Islet precursor cell (in vitro differentiated cells): ENCODE data around the gene RHOF.

Experiments used
- DNase-seq: peaks from one replicate; pipeline ENCODE4 v3.0.0-alpha.2; 2018

Gene RHOF

GRCh38 chr12:121740847-121741246 is 52.6 kb downstream of the RHOF start:
- no peak for DNase-seq

DNA sequence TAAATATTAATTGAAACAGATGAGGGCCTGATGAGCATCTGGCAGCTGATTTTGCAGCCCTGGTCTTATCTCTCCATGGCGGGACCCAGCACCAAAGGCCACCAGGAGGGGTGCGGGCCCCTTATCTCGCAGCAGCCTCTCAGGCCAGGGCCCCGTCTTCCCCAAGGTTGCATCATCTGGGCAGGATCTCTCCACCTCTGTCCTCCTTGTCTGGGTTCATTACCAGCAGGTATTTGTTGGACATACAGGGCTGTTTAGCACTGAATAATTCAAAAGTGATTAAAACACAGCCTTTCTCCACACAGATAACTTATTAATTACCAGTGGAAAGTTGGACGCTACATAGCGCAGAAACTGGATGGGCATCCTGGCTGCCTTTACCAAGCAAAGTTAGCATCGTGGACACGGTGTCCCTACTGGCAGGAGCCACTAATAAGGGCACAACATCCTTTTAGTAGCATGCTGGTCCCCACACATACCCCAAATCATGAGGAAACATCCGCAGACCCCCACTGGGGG is 55.1 kb downstream of the RHOF start:
- DNase-seq, result no peak

GRCh38 chr12:121733849-121734248 is 59.6 kb downstream of the RHOF start:
- no peak for DNase-seq

DNA sequence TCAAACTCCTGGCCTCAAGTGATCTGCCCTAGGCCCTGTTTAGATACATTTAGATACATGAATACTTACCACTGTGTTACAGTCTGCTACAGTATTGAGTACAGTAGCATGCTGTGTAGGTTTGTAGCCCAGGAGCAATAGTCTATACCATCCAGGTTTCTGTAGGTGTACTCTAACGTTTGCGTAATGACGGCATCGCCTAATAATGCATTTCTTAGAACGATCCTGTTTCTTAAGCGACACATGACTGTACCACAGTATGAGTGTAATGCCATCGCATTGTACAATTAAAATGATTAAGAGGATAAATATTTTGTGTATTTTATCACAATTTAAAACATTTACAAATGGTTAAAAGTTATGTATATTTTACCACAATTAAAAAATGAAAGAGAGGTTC is 62.0 kb downstream of the RHOF start:
- DNase-seq, result no peak

- DNase-seq, result no peak
Measured at GRCh38 chr12:121729021-121729420, 64.5 kb downstream of the RHOF start.
